Upper lobe of left lung (tissue), 4 donors: ENCODE measurements around the gene NECAB3.

Experiments
- CTCF ChIP-seq, 6 experiments: fragments of 450-650 bp in 4 of 6; fragments of 200-600 bp in 2 of 6; sonication (generic) in 2 of 6; IDR thresholded peaks; one replicate each; pipeline ENCODE4 v1.5.1; 2016 to 2019; ENCODE audit warnings: antibody characterized with exemption in 6 of 6
- EP300 ChIP-seq, 4 donors: sonication (generic); formaldehyde crosslinking; IDR thresholded peaks; one replicate each; pipeline ENCODE4 v1.5.1; 2017; ENCODE audit warnings: antibody characterized with exemption in 4 of 4, control low read depth in 2 of 4

GRCh38 chr20:33713865-33714367 lies 39.7 kb upstream of the NECAB3 start:
- TF ChIP-seq EP300 (IDR thresholded peaks at IDR 0.05) (no peak), CTCF (IDR thresholded peaks at IDR 0.05) (no peak)
